AG09319 (cell line): Measurements from ENCODE around the gene CACNB4.
"Not testable (repeated sequence)": the region's sequence is repeated elsewhere in the genome, so short reads cannot be mapped to it uniquely, and the experiment has no call there.

ENCODE experiments used
- DNase-seq: peaks from one replicate; pipeline ENCODE4 v3.0.0-alpha.2; 2010; ENCODE audit warnings: low read depth; ENCODE audit errors: extremely low read depth
- CTCF ChIP-seq: IDR thresholded peaks from 2 replicates; pipeline ENCODE4 v1.5.1; 2011; ENCODE audit warnings: low read depth, mild to moderate bottlenecking, inconsistent platforms, low read length, moderate library complexity

The CACNB4 gene

GRCh38 chr2:151916632-151917031, 182.2 kb downstream of the CACNB4 start:
- DNase-seq = no peak
- no peak for TF ChIP-seq CTCF

DNA sequence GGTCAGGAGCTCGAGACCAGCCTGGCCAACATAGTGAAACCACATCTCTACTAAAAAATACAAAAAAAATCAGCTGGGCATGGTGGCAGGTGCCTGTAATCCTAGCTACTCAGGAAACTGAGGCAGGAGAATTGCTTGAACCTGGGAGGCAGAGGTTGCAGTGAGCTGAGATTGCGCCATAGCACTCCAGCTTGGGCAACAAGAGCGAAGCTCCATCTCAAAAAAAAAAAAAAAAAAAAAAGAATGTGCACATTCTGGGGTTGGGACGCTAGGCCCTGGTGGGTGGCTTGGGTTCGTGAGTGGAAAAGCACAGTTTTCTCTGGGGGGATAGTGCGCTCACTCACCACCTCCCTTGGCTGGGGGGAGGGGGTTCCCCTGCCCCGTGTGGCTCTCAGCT, 183.2 kb downstream of the CACNB4 start:
- DNase-seq = not testable (repeated sequence)

- DNase-seq = no peak
- no peak for TF ChIP-seq CTCF
Measured at GRCh38 chr2:151914989-151915628, 183.7 kb downstream of the CACNB4 start.

DNA sequence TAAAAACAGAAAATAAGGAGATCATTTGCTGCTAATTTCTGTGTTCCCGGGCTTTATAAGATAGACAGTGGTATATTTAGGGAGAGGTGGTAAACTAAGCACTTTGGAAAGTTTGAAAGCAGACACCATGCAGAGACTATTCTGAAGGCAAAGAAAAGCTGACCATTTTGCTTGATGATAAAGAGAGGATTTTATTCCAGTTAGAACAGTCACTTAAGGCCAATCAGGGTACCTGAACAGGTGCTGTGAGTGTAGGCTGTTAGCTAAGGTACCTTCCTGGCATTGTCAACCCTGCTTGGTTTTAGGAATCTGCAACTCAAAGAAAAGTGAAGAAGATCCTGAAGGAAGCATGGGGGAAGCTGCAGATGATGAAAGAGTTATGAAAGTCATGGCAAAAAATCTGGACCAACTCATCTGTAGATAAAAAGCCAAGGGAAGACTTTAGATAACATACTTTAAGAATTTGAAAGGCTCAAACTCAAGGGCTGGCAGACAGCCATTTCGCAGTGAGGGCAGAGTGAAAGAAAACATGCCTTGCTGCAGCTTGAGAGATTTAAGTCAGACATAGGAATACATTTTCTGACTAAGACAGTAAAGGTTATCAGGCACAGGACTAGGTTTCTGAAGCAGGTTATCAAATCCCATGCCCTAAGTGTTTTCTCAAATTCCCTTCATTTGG, 190.5 kb downstream of the CACNB4 start:
- DNase-seq = no peak
- no peak for TF ChIP-seq CTCF

DNA sequence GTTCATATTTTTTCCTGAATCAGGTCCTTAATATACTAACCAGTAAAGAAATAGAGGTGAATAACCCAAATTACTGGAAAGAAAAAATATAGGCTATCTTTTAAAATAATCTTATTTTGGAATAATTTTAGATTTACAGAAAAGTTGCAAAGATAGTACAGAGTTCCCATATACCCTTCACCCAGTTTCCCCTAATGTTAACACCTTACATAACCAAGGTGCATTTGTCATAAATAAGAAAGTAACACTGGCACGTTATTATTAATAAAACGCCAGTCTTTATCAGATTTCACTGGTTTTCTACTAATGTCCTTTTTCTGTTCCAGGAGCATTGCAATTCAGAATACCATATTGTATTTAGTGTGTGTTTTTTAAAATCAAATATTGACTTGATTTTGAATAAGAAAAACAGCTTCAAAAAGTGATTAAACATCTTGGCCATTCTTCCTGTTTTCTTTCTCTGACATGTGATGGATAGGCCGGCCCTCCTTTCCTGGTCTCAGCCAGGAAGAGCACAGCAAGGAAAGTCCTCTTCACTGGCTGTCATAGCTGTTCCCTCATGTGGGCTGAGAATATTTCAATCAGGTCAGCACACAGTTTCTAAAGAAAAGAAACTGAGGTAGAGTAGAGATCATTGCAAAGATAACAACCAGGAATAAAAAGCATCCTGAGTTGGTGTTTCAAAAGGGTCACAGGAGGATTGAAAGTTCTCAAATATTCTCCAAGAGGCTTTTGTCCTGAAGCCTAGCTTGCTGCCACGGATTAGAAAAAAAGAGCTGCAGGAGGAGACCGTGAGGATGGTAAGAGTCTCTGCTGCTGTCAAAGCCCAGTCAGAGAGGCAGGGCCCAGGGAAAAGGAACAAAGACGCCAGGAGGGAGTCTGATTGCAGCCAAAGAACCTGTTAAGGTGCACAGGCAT, 191.3 kb downstream of the CACNB4 start:
- TF ChIP-seq CTCF = no peak
- DNase-seq = no peak

GRCh38 chr2:151906633-151906998, 192.2 kb downstream of the CACNB4 start:
- no peak for TF ChIP-seq CTCF
- no peak for DNase-seq

DNA sequence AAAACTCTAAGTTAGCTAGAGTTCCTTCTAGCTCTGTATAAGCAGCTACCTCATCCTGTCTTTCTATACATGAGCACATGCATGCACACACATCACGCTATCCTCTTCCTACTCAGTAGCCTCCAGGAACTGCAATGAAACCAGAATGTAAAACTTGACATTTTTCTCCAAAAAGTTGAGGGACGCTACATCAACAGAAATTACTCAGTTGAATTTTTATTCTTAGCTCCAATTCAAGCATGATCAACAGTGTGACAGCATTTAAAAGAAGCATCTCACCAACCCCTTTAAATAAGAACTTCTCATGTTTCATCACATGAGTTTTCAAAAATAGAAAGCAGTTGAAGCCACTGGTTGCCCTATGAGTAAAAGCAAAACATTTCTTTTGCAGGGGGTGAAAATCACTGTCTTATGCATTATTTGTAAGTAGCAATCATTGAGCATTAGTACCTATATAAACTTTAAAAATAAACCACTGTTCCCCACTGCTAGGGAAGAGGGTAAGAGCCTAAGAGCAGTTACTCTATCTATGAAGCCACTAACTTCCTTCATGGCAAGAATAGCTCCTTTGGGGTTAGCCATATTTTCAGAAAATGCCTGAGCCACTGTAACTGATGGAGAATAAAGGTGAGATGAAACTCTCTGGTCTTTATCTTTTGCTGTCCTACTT, 192.7 kb downstream of the CACNB4 start:
- no peak for DNase-seq
- TF ChIP-seq CTCF = no peak
